Fibroblast of pulmonary artery (primary cell): Measurements from ENCODE around the gene SDK1.

Source experiments
- DNase-seq: peaks from one replicate; pipeline ENCODE4 v3.0.0-alpha.2; 2010; ENCODE audit warnings: low read depth
- H3K4me3 ChIP-seq: replicated peaks from 2 replicates; pipeline ENCODE4 v1.5.1; 2011; ENCODE audit warnings: low read depth, mild to moderate bottlenecking, control low read depth, low read length, moderate library complexity
- TF ChIP-seq, protein P1 (sequence below): IDR thresholded peaks from 2 replicates; pipeline ENCODE4 v1.5.1; 2011; ENCODE audit warnings: mild to moderate bottlenecking, control low read depth, low read length, inconsistent platforms; ENCODE audit errors: missing control alignments

The SDK1 gene

DNA sequence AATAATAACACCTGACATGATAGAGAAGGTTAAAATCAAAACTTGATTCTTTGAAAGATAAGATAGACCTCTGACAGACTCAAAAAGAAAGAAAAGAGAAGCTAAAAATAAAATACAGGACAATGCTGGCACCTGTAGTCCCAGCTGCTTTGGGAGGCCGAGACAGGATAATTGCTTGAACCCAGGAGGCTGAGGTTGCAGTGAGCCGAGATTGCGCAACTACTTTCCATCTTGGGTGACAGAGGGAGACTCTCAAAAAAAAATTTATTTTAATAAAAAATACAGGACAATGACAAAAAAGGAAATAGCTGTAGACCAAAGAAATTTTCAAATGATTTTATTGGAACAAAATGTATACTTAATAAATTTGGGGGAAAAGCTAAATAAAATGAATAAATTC, 263.2 kb downstream of the SDK1 start:
- no peak overlapping the region for H3K4me3 ChIP-seq
- TF ChIP-seq, protein P1, sequence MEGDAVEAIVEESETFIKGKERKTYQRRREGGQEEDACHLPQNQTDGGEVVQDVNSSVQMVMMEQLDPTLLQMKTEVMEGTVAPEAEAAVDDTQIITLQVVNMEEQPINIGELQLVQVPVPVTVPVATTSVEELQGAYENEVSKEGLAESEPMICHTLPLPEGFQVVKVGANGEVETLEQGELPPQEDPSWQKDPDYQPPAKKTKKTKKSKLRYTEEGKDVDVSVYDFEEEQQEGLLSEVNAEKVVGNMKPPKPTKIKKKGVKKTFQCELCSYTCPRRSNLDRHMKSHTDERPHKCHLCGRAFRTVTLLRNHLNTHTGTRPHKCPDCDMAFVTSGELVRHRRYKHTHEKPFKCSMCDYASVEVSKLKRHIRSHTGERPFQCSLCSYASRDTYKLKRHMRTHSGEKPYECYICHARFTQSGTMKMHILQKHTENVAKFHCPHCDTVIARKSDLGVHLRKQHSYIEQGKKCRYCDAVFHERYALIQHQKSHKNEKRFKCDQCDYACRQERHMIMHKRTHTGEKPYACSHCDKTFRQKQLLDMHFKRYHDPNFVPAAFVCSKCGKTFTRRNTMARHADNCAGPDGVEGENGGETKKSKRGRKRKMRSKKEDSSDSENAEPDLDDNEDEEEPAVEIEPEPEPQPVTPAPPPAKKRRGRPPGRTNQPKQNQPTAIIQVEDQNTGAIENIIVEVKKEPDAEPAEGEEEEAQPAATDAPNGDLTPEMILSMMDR, result no peak
- no peak for DNase-seq

DNA sequence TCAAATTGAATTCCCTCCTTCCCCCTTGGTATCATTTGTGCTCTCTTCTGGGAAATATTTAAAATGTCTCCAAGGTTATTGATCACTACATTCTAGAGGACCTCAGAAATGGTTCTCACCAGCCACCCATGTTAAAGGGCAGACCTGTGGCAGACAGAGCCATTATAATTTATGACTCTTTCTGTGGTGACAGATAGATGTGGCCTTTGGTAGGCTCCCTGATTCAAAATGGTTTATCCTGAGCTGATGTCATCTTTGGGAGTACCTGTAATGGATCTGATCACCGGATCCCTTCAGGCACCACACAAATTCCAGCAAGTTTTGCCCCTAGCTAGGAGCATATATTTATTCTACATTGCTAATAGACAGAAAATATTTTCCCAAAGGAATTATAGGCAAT, 267.5 kb downstream of the SDK1 start:
- H3K4me3 ChIP-seq, result no peak overlapping the region
- DNase-seq, result no peak
- TF ChIP-seq, protein P1, result no peak

DNA sequence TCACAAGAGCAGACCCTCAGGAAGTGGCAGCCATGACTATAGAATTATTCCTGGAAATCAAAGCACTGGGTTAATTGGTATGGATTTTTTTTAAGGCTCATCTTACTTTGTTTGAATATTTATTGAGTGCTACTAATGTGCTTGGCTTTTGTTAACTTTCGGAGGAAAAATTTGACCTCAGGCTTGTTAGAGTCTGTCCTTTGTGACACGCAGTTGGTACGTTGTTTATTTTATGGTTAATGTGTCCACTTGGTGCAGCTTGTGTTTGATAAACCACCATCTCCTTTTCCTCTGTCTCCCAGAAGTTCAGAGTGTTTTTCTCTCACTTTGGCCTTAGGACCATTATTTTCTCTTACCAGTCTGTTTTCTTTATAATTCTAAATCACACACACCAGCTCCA, 268.6 kb downstream of the SDK1 start:
- TF ChIP-seq, protein P1, result no peak
- DNase-seq, result no peak
- no peak overlapping the region for H3K4me3 ChIP-seq

DNA sequence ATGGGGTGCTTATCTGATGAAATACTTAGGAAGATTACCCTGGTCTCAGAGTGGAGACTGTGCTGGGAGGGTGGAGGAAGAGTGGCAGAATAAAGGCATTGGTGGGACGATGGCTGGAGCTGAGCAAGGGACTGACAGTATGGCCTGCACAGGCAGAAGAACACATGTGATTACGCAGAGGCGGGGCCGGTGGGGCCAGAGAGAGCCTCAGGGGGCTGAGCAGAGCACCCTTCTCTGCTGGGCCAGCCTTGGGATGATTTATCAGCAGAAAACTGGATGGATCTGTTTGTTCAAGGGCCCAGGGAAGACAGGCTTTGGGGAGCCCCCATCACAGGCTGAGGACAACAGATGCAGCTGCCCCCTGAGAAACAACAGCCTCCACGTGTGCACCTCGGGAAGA, 272.1 kb downstream of the SDK1 start:
- DNase-seq, result no peak
- H3K4me3 ChIP-seq, result no peak overlapping the region
- TF ChIP-seq, protein P1, result no peak

DNA sequence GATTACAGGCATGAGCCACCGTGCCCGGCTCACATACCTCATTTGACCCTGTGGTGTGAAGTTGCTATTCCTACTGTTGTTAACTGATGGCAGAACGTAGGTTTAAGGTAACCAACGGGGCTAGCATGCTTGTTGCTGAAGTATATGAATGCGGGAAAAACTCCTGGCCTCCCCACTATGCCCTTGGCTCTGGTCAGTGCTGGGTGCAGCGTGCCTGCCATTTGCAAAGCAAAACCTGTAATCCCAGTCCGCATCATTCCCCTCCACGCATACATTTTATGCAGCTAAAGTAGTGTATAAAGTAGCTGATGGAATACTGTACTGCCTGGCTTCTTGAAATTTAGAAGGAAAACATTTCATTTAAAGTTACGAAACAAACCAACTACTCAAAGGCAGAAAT, 273.3 kb downstream of the SDK1 start:
- DNase-seq, result no peak
- no peak overlapping the region for H3K4me3 ChIP-seq
- TF ChIP-seq, protein P1, result no peak

DNA sequence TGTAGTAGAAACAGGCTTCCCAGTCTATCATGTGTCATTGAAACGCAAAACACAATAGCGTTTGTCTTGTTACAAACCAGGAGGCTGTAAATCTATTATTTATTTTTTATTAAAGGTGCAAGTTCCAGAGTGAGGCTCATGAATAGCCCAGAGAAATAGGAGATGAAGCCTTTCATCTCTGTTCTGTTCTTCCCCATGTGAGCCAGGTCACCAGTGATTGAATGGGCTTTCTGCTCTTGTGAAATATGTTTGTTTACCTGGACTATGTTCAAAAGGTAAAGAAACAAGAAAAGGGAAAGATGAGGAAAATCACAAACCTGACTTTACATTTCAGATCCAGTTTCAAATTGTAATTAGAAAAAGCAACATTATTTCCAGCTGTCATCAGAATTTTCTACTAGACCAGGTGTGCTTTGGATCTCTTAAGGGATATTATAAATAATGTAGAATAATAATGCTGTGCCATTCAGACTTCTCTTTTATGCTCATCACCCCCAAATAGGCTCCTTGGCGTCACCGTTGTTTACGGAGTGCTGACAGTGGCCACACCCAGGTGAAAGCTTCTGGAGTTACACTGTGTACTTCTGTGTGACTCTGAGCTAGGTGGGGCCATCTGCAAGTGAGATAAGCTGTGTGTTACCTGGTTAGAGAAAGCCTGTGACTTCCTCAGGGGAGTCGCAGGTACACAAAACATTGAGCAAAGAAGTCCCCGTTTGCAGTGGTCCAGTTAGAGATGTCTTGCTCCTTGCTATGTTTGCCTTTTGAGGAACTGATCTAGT, 274.9 kb downstream of the SDK1 start:
- TF ChIP-seq, protein P1, result no peak
- H3K4me3 ChIP-seq, result no peak overlapping the region
- no peak for DNase-seq

DNA sequence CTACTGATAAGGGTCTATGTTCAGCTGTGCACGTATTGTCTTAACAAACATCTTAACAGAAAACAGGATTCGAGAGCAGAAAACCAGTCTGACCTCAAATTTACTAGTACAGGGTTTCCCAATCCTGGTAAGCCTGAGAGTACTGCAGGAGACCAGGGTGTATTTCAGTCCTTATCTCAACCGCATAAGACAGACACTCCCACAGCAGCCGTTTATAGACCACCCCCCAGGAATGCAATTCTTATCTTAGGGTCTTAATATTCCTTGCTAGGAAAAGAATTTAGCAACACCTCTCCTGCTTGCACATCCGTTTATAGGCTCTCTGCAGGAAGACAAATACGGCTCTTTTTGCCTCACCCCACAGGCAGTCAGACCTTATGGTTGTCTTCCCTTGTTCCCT, 277.3 kb downstream of the SDK1 start:
- no peak overlapping the region for H3K4me3 ChIP-seq
- TF ChIP-seq, protein P1, result no peak
- DNase-seq, result no peak
